Measurements from ENCODE around the gene TMEM26.

GRCh38 chr10:61448091-61448490 lies 5.1 kb downstream of the TMEM26 start:
- no peak for TF ChIP-seq EZH2 (IDR thresholded peaks at IDR 0.05; ENCODE audit: low read depth, unreplicated experiment)
- TF ChIP-seq CTCF (conservative IDR thresholded peaks at IDR 0.05; ENCODE audit: low read depth in 2 of 2) = no peak
- no peak for TF ChIP-seq POLR2AphosphoS5 (IDR thresholded peaks at IDR 0.05; ENCODE audit: low read depth)

Measured in GM23338 (cell line).